Measurements from ENCODE around the gene SPATA45. TPM values are rescaled to one million over a fixed set of nuclear protein-coding genes. Genes with fewer than 3 reads are reported as not detected.

SPATA45 gene
- total RNA-seq, 1 donor from 2014 or later = not detected

- DNase-seq (ENCODE audit: low spot score in 2 of 2) = no peak
- Histone ChIP-seq H3K4me1 (peaks cover 0 to 14% of the 10 kb centered on the region in 2 donors), H3K9me3 (no peaks in the 10 kb centered on the region), H3K27ac (no peak overlapping the region), H3K36me3 (peaks cover 6 to 16% of the 10 kb centered on the region in 2 donors), H3K27me3 (no peaks in the 10 kb centered on the region), H3K4me3 (no peak overlapping the region)
- intact Hi-C loops (cut with DNase I) = loop anchor here (5.0 kb wide), 4 partner anchors 223 to 722 kb away; partner anchors contain the start of genes ANGEL2 and RPS6KC1
- no peak for TF ChIP-seq CTCF (IDR thresholded peaks at IDR 0.05)
Observed at GRCh38 chr1:212794561-212795014, 52.9 kb downstream of the SPATA45 start.

GRCh38 chr1:212792396-212792908 is 55.0 kb downstream of the SPATA45 start:
- H3K27ac ChIP-seq = peak overlapping the region; percentile 89 to 93
- H3K27me3 ChIP-seq = no peaks in the 10 kb centered on the region
- intact Hi-C loops (cut with DNase I) = loop anchor here (5.0 kb wide), 4 partner anchors 225 to 720 kb away; partner anchors contain the start of genes ANGEL2 and RPS6KC1
- no peak for TF ChIP-seq CTCF (IDR thresholded peaks at IDR 0.05)
- peaks cover 6 to 7% of the 10 kb centered on the region in 2 donors for H3K36me3 ChIP-seq
- no peak for DNase-seq (ENCODE audit: low spot score in 2 of 2)
- H3K4me1 ChIP-seq = peaks cover 0 to 17% of the 10 kb centered on the region in 2 donors
- H3K9me3 ChIP-seq = no peaks in the 10 kb centered on the region
- H3K4me3 ChIP-seq = peak overlapping the region; percentile 71 to 94

GRCh38 chr1:212791676-212792395 is 55.6 kb downstream of the SPATA45 start, which contains the start of the genes NSL1 and TATDN3:
TSS of gene NSL1 (minus strand) at chr1:212791777. CDS start at chr1:212791763, 14 bp downstream.
TSS of gene TATDN3 (plus strand) at chr1:212791894. CDS start at chr1:212791922, 28 bp downstream.
- H3K9me3 ChIP-seq = no peaks in the 10 kb centered on the region
- intact Hi-C loops (cut with DNase I) = loop anchor here (1.0 to 5.0 kb wide), 5 partner anchors 66 to 720 kb away; partner anchors contain the start of genes ANGEL2, FLVCR1 and RPS6KC1
- TF ChIP-seq CTCF (IDR thresholded peaks at IDR 0.05) = no peak
- no peaks in the 10 kb centered on the region for H3K27me3 ChIP-seq
- DNase-seq (ENCODE audit: low spot score in 2 of 2) = peak; percentile 45 to 92
- H3K27ac ChIP-seq = peak within 1 kb of the TSS; percentile 89 to 93
- H3K4me3 ChIP-seq = peak within 1 kb of the TSS; percentile 71 to 94
- peaks cover 0 to 17% of the 10 kb centered on the region in 2 donors for H3K4me1 ChIP-seq
- peaks cover 4% of the 10 kb centered on the region in 2 donors for H3K36me3 ChIP-seq

GRCh38 chr1:212791261-212791675 is 56.2 kb downstream of the SPATA45 start:
- Histone ChIP-seq H3K4me1 (peaks cover 0 to 17% of the 10 kb centered on the region in 2 donors), H3K36me3 (peaks cover 3 to 5% of the 10 kb centered on the region in 2 donors), H3K27me3 (no peaks in the 10 kb centered on the region), H3K27ac (peak overlapping the region; percentile 89 to 93), H3K4me3 (peak overlapping the region; percentile 71 to 94), H3K9me3 (no peaks in the 10 kb centered on the region)
- intact Hi-C loops (cut with DNase I) = loop anchor here (1.0 to 5.0 kb wide), 5 partner anchors 67 to 719 kb away; partner anchors contain the start of genes ANGEL2, FLVCR1 and RPS6KC1
- no peak for TF ChIP-seq CTCF (IDR thresholded peaks at IDR 0.05)
- no peak for DNase-seq (ENCODE audit: low spot score in 2 of 2)

GRCh38 chr1:212785871-212786270 is 61.6 kb downstream of the SPATA45 start:
- Histone ChIP-seq H3K4me1 (peaks cover 0 to 11% of the 10 kb centered on the region in 2 donors), H3K36me3 (peaks cover 17 to 54% of the 10 kb centered on the region in 2 donors), H3K4me3 (no peak overlapping the region), H3K27me3 (no peaks in the 10 kb centered on the region), H3K27ac (no peak overlapping the region), H3K9me3 (no peaks in the 10 kb centered on the region)
- no peak for TF ChIP-seq CTCF (IDR thresholded peaks at IDR 0.05)
- intact Hi-C loops (cut with DNase I) = no loop called here
- no peak for DNase-seq (ENCODE audit: low spot score in 2 of 2)
